Dermis blood vessel endothelial cell (primary cell): ENCODE results near the gene RNF38. TPM values are rescaled to one million over a fixed set of nuclear protein-coding genes. Genes with fewer than 3 reads are reported as not detected.

ENCODE experiments used
- DNase-seq: peaks from one replicate; pipeline ENCODE4 v3.0.0; 2010
- total RNA-seq: library from RNA; depleted of rRNA; stranded (reverse); fragments of >200 nt; gene quantifications from 2 replicates; pipeline ENCODE4 v1.2.3, GENCODE V29; 2014

RNF38 gene
- total RNA-seq, 1 donor from 2014 or later: 23.0 TPM

GRCh38 chr9:36290996-36291395 lies 109.1 kb downstream of the RNF38 start:
- DNase-seq: no peak

DNA sequence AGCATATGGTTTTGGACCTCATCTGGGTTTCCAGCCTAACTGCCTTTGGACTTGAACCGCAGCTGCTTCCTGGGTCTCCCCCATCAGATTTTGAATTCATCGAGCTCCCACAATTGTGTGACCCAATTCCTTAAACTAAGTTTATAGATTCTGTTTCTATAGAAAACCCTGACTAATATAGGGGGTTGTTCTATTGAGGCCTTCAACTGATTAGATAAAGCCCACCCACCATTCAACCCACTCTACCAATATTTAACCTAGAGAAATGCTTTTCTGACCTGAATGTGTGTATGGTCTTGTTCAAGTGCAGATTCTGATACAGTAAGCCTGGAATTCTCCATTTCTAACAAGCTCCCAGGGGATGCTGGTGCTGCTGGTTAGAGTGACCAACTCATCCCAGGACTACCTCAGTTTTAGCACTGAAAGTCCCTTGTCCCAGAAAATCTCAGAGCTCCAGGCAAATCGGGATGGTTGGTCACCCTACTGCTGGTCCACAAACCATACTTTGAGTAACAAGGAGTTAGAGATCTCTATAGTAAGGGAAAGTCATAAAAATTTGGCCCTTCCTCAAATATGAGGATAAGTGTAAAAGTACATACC lies 110.1 kb downstream of the RNF38 start:
- no peak for DNase-seq

- DNase-seq: no peak
Observed at GRCh38 chr9:36288070-36288469, 112.0 kb downstream of the RNF38 start.

Other genes starting within 250 kb of the RNF38 start
- under 0.01 and 0.19 TPM in 2 replicates for gene CCIN, start 230.9 kb downstream of the RNF38 start, total RNA-seq
- gene CLTA, start 209.3 kb downstream of the RNF38 start, total RNA-seq: 338 and 359 TPM in 2 replicates
- gene GNE, start 141.8 kb downstream of the RNF38 start, total RNA-seq: 22.8 and 23.0 TPM in 2 replicates
- gene MELK, start 172.6 kb upstream of the RNF38 start, total RNA-seq: 12.9 and 42.2 TPM in 2 replicates